Omental fat pad (tissue), 4 donors: ENCODE data around the gene NKX3-2. TPM values are rescaled to one million over a fixed set of nuclear protein-coding genes. Genes with fewer than 3 reads are reported as not detected.

Source experiments
- ATAC-seq: fragments of 150-250 bp; one replicate; pipeline ENCODE4 v1.9.1; 2016; ENCODE audit warnings: mild to moderate bottlenecking, moderate library complexity; ENCODE audit not compliant: low FRiP score
- DNase-seq: peaks from one replicate; pipeline ENCODE4 v3.0.0-alpha.2; 2019; ENCODE audit warnings: low spot score
- CTCF ChIP-seq, 3 donors: fragments of 450-650 bp; IDR thresholded peaks; one replicate each; pipeline ENCODE4 v1.5.1; 2016 to 2017; ENCODE audit warnings: antibody characterized with exemption in 3 of 3, mild to moderate bottlenecking in 3 of 3, moderate library complexity in 2 of 3
- total RNA-seq, 4 donors: library from RNA; depleted of rRNA; stranded (reverse); fragments of >200 nt; gene quantifications; one replicate each; pipeline ENCODE4 v1.1.0, GENCODE V29; 2016

The NKX3-2 gene
- total RNA-seq, 4 donors from 2014 or later: 0.24 to 2.2 (median 1.2) TPM

- ATAC-seq (no peak), DNase-seq (no peak)
- TF ChIP-seq CTCF (IDR thresholded peaks at IDR 0.05): no peak
Observed at GRCh38 chr4:13525606-13526281, 18.6 kb downstream of the NKX3-2 start.

DNA sequence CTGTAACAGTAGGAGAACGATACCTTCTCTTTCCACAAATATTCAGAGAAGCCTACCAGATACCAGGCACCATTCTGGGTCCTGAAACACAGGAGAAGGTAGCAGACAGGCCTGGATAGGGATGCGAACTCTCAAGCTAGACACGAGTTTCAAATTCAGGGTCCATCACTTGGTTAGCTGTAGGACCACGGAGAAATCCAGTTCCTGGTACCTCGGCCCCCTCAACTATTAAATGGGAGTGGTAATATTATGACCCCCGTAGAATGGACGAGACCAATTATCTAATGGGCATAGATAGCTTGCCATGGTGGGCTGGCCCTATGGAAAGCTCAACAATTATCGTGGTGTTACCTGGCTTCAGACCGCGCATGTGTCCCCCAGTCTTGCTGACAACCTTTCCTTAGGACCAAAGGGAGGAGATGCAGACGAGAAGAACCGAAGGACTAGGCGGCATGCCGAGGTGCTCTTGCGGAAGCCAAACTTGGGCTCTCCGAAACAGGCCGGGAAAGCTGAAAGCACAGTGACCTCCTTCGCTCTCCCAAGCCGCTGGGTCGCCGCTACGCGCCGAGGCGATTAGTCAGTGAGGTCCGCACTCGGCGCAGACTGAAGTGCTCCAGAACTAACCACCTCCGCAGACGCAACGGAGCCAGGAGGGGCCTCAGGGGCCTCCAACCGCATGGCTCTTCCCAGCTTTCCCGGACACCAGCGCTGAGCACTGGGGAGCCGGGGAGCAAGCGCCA is 19.6 kb downstream of the NKX3-2 start:
- ATAC-seq: no peak
- TF ChIP-seq CTCF (IDR thresholded peaks at IDR 0.05): no peak
- DNase-seq: no peak

- no peak for ATAC-seq
Observed at GRCh38 chr4:13523591-13524503, 20.5 kb downstream of the NKX3-2 start.

GRCh38 chr4:13523105-13523477 is 21.2 kb downstream of the NKX3-2 start:
- no peak for ATAC-seq
- no peak for TF ChIP-seq CTCF (IDR thresholded peaks at IDR 0.05)
- DNase-seq: no peak

More at GRCh38 chr4:13523591-13524503, 20.5 kb downstream of the NKX3-2 start:
- no peak for DNase-seq
- no peak for TF ChIP-seq CTCF (IDR thresholded peaks at IDR 0.05)

DNA sequence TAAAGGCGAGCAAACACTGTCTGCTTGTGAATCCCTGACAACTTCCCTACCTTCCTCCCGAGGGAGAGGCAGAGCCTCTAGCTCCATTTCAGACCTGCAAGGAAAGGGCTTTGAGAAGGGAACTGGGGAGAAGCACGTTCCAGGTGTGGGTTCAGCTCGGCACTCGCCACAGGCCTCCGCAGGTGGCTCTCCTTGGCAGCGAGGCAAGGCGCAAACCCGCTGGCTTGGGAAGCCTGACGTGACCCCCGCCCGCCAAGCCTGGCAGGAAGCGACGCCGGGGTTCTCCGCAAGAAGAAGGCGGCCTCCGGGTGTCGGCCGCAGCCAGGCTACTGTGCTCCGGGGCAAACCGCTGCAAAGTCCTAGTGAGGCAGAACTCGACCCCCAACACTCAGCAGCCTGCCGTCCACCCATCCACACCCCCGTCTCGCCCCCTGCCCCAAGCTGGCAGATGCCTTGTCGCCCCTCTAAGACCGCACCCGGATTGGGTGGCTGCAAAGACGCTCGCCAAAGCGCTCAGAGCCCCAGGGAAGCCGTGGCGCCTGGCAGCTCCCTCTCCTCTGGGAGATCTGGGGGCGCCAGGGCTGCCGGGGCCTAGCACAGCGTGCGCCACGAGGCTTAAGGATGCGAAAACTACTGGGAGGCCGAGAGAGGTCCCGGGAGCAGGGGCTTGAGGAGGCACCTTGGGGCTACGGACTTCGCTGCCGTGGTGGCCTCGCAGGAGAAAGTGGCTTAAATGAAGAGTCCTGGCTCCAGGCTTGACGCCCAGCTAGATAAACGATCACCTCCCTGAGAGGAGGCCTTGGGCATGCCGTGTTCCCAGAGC is 21.8 kb downstream of the NKX3-2 start:
- no peak for ATAC-seq
- no peak for DNase-seq
- no peak for TF ChIP-seq CTCF (IDR thresholded peaks at IDR 0.05)

- ATAC-seq: no peak
- no peak for DNase-seq
- no peak for TF ChIP-seq CTCF (IDR thresholded peaks at IDR 0.05)
Observed at GRCh38 chr4:13521047-13521446, 23.3 kb downstream of the NKX3-2 start.
